HT1080 (cell line): ENCODE measurements around the gene TANGO2. TPM values are rescaled to one million over a fixed set of nuclear protein-coding genes. Genes with fewer than 3 reads are reported as not detected.

ENCODE experiments used
- DNase-seq: peaks from one replicate; pipeline ENCODE4 v3.0.0-alpha.2; 2015; ENCODE audit warnings: low read depth
- total RNA-seq: library from RNA; depleted of rRNA; stranded (reverse); fragments of >200 nt; shearing (Covaris generic); gene quantifications from 2 replicates; pipeline ENCODE4 v1.2.3, GENCODE V29; 2014

Gene TANGO2
- total RNA-seq, 1 experiment from 2014 or later, result 18.8 TPM

DNA sequence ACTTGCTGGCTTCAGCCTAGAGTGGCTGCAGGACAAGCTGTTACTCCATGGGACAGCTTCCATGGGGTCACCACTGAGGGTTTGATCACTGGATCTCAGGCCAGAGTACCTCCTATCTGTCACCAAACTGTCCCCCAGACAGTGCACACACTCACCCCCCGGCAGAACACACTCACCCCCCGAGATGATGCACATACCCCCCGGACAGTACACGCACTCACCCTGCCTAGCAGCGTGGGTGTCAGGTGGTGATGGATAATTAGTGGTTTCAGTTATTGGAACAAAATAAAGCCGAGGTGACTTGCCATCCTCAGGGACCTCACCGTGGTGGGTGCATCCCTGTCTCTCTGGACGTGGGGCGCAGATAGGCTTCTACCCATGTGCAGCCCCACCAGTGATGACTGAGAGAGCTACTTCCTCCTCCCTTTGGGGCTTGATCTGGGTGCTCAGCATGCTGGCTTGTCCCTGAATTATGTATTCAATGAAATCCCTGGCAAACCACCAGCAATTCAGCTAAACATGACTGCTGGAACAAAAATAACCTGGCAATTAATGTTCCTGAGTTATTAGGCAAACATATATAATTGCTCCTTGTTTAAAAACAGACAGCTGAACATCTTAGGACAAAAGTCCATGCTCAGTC lies 18.9 kb downstream of the TANGO2 start:
- DNase-seq, result no peak

DNA sequence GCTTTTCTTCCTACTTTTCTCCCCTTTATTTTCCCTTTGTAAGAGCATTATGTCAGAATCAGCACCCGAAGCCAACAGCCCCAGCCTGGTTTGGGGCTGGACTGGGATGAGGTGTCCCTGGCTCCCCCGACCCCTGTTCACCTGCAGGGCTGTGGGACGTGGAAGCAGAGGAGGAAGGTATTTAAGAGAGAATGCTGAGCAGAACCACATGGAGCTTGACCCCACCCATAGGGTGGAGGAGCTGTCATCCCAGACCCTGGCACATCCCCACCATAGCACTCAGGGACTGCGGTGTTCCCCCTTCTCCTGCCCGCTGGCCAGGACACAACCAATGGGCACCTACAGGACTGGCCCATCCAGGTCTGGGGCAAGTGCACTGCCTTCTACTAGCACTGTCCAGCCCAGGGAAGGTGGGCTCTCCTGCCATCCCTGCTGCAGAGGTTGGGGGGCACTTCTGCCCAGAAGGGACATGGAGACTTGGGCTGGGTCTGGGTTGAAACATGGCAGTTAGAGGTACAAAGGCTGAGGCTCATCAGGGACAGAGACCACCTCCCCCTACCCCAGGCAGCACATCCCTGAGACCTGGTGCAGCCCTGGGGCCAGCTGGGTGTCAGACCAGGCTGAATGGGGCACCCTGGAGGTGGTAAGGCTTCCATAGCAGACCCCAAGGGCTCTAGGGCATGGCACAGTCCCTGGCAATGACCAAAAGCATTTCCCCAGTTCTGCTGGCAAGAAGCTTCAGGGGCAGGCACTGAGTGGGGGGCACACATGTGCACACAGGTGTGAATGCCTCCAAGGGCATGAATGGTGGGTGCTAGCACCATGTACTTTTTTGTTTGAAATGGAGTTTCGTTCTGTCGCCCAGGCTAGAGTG lies 19.7 kb downstream of the TANGO2 start:
- DNase-seq, result no peak

DNA sequence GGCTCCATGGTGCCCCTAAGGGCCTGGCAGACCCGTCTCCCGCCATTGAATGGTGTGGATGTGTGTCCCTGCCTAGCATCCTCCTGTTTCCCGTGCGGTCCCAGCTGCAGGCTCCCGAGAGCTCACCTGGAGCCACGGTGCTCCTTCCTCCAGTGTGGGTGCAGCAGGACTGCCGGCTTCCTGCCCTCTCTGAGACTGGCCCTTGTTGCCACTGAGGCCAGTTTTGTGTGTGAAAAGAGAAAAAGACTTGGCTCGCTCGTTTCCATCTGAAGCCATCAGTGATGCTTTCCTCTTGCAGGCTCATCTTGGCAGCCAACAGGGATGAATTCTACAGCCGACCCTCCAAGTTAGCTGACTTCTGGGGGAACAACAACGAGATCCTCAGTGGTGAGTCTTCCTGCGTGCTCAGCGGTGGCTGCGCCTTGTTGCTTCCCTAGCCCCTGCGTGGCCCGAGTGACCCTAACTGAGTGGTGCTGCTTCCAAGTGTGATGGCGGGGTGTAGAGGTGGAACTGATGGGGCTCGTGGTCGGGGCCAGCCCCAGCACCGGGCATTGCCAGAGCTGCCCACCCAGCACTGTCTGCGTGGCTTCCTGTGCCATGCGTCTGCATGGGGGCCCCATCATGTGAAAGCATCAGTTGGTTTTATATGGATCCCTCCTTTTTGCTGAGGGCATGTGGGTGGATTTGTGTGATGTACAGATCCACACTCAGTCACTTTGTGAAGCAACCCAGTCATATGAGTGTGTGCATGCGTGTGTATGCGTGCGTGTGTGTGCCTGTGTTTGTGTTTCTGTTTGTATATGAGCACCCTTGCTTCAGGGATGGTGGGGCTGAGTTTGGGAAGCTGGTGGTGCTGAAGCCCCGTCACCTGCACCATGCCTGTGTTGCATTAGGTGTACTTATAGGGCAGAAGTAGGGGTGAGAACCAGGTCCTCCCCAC lies 22.4 kb downstream of the TANGO2 start:
- no peak for DNase-seq

DNA sequence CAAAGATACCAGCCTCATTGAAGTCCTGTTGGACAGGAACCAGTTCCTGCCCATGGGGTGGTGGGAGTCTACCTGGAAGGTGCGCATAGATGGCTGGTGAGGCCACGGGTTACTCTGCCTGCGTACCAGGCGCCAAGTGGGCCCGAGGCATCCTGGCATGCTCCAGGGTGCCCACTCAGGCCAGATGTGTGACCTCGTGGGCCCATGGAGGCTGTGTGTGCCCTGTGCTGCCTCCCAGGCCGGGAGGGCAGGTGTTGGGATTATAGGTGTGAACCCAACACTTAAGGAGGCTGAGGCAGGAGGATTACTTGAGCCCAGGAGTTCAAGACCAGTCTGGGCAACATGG lies 23.1 kb downstream of the TANGO2 start:
- no peak for DNase-seq

GRCh38 chr22:20044495-20045151 lies 23.7 kb downstream of the TANGO2 start:
- no peak for DNase-seq

- no peak for DNase-seq
These were observed 25.8 kb downstream of the TANGO2 start for GRCh38 chr22:20046730-20047129.

DNA sequence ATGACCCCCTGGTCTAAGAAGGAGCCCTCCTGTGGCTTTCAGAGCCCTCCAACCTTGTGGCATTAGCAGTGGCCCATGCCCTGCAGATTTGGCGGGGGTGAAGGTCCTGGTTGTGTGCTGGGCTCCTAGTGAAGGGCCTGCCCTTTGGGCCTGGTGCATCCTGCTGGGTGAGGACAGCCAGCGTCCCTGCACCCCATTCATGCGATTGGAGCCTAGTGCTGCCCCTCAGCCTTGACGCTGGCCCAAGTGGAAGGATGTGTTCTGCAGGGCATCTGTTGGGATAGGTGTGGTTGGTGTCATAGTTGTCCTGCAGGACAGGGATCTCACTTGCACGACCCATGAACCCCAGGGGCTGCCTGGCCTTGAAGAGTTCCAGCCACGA lies 31.0 kb downstream of the TANGO2 start:
- no peak for DNase-seq

- DNase-seq, result no peak
These were observed 31.7 kb downstream of the TANGO2 start for GRCh38 chr22:20052309-20053259.

- no peak for DNase-seq
These were observed 32.6 kb downstream of the TANGO2 start for GRCh38 chr22:20053407-20054033.

DNA sequence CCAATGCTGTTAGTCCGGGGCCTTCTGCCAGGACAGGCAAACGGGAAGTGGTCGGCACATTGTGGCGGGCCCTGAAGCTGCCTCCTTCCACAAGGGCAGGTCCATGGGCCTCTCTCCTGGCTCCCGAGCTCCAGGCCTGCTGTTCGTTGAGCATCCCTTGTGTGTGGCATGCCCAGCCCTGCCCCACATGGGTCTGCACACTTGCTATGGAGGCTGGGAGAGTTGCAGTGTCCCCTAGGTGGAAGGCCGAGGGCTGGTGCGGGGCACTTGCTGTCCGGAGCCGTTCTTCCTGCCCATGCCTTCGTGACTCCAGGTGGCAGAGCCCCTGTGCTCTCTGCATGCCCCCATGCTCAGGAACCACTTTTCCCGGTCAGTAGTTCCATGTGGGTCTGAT lies 33.1 kb downstream of the TANGO2 start:
- no peak for DNase-seq

DNA sequence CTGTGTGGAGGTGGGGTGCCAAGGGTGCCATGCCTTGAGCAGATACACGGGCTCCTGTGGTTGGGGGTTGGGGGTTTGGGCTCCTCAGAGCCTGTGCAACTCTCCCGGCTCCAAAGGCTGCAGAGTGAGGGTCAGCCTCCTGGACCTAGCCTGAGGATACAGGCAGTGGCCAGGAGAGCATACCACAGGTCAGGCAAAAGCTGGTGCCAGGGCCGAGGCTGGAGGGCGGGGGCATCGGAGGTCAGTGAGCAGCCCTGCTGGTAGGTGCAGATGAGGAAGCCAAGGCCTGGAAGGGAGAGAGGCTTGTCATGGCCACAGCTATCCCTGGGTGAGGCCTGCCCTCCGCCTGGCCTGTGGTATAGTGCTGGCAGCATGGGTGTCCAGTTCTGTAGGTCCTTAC lies 33.6 kb downstream of the TANGO2 start:
- DNase-seq, result no peak

- DNase-seq, result no peak
These were observed 34.2 kb downstream of the TANGO2 start for GRCh38 chr22:20055144-20055543.

DNA sequence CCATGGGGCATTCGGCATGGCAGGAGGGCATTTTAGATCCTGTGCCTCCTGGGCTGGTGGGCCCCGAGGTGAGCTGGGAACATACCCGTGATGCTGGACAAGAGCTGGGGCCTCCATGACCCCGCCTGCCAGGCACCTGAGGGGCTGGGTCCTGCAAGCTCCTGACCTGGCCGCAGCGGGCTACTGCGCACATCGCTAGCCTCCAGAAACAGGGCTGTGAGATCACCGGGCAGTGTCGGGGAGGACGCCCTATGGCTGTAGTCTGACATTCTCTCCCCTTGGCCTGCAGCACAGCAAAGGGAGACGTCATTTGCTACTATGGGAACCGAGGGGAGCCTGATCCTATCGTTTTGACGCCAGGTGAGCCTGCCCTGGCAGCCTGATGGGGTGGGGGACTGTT lies 34.7 kb downstream of the TANGO2 start:
- DNase-seq, result no peak

DNA sequence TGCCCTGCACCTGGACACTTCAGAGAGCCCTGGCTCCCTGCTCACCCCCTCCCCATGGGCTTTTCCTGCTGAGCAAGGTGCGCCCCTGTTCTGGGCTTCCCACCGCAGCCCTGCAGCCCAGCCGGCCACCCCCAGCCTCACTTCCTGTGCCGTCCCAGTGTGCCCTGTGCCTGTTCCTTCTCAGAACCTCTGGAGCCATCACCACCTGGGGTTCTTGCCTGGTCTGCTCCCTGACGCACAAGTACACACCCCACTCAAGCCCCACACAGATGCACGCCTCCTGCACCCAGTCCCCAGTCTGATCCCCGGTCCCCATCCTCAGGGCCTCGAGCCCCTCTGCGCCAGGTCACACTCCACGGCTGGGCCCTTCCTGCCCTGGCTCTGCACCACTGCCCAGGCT lies 35.3 kb downstream of the TANGO2 start:
- DNase-seq, result no peak

- no peak for DNase-seq
These were observed 35.9 kb downstream of the TANGO2 start for GRCh38 chr22:20056696-20057386.

DNA sequence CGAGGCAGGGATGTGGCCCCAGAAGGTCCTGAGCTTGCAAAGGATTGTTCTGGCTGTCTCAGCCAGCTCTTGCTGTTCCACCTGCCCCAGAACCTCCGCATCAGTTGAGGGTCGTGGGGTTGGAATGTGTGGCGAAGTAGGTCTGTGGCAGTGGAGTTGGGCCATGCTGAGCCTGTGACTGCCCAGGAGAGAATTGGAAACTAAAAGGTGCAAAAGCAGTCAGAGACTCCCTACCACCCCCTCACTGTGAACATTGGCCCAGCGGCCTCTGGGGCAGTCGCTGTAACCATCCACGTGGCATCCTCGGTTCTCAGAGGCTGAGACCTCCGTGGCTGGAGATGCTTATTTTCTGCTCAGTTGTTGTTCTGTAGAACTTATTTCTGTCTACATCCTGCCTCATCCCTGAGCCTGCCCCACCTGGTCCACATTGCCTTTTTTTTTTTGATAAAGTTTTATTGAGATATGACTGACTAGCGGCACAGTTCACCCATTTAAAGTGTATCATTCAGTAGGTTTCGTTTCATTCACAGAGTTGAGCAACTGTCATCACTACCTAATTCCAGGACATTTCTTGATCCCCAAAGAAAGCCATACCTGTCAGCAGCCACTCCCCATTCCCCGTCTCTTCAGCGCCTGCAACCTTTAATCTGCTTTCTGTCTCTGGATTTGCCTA lies 36.8 kb downstream of the TANGO2 start:
- no peak for DNase-seq

DNA sequence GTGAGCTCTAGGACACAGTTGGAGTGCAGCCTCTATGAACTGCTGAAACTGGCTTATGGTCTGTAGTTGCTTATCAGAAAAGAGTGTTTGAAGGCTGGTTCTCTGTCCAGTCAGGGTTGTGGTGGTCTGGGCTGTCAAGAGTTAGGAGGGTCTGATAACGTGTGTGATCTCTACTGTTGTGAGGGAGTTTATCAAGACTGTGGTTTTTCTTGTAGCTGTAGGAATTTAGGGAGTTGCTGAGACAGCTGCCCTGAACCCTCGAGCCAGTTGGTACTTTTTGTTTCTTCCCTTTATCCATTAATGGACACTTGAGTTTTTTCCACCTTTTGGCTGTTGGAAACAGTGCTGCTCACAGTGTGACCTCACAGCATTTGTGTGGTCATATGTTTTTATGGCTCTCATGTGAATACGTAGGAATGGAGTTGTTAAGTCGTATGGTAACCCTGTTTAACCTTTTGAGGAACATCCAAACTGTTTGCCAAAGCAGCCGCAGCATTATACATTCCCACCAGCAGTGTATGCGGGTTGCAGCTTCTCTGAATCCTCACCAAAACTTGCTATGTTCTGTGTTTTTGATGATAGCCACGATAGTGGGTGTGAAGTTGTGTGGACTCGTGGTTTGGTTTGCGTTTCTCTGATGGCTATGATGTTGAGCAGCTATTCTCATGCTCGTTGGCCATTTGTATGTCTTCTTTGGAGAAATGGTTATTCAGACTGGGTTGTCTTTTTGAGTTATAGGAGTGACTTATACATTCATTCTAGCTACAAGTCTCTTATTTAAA lies 38.3 kb downstream of the TANGO2 start:
- no peak for DNase-seq
